Posterior vena cava (tissue), 2 donors: ENCODE measurements around the gene HIVEP3. TPM values are rescaled to one million over a fixed set of nuclear protein-coding genes. Genes with fewer than 3 reads are reported as not detected.
A peak's percentile ranks its signal among the peaks of the same experiment; 100 is the strongest.

ENCODE experiments used
- DNase-seq: peaks from one replicate; pipeline ENCODE4 v3.0.0-alpha.2; 2020; ENCODE audit warnings: low spot score
- intact Hi-C, 2 donors: fragments of 100-400 bp; cut with DNase I; formaldehyde crosslinking; loops; one replicate each; pipeline versions ENCODE4 v1.14.1 to v1.14.2; 2022 to 2023
- total RNA-seq, 2 donors: library from RNA; stranded (reverse); fragmentation: NEBNext Ultra II Directional; extraction: Animal tissue kit (Norgen Biotek cat#: 25700); gene quantifications; one replicate each; pipeline ENCODE4 v1.2.1, GENCODE V29; 2021
- donor health status: DM: yes; HTN: yes; CAD: no.
- donor health status: DM: yes; HTN: yes; CAD: no.

HIVEP3 gene
- total RNA-seq, 2 donors from 2014 or later: 4.1 to 5.5 TPM

- intact Hi-C loops: no loop called here
- DNase-seq: no peak
Measured at GRCh38 chr1:41519667-41520066, 399.1 kb downstream of the HIVEP3 start.

GRCh38 chr1:41518471-41518870, 400.3 kb downstream of the HIVEP3 start:
- no peak for DNase-seq
- intact Hi-C loops: no loop called here

GRCh38 chr1:41517062-41517438, 401.7 kb downstream of the HIVEP3 start:
- intact Hi-C loops: no loop called here
- DNase-seq: no peak

- intact Hi-C loops: no loop called here
- DNase-seq: peak; percentile 97
Measured at GRCh38 chr1:41516168-41517061, 402.3 kb downstream of the HIVEP3 start.

GRCh38 chr1:41515778-41516167, 402.9 kb downstream of the HIVEP3 start:
- intact Hi-C loops: no loop called here
- no peak for DNase-seq

GRCh38 chr1:41515131-41515678, 403.5 kb downstream of the HIVEP3 start:
- intact Hi-C loops: no loop called here
- DNase-seq: no peak

- intact Hi-C loops: no loop called here
Measured at GRCh38 chr1:41514381-41514780, 404.3 kb downstream of the HIVEP3 start.

GRCh38 chr1:41513383-41513735, 405.4 kb downstream of the HIVEP3 start:
- intact Hi-C loops: no loop called here

More at GRCh38 chr1:41514381-41514780, 404.3 kb downstream of the HIVEP3 start:
- DNase-seq: no peak

GRCh38 chr1:41512701-41513382, 405.9 kb downstream of the HIVEP3 start:
- DNase-seq: no peak
- intact Hi-C loops: no loop called here

More at GRCh38 chr1:41513383-41513735, 405.4 kb downstream of the HIVEP3 start:
- no peak for DNase-seq

GRCh38 chr1:41511239-41511540, 407.5 kb downstream of the HIVEP3 start:
- no peak for DNase-seq
- intact Hi-C loops: no loop called here

GRCh38 chr1:41510531-41511238, 408.0 kb downstream of the HIVEP3 start:
- no peak for DNase-seq
- intact Hi-C loops: no loop called here

- intact Hi-C loops: no loop called here
Measured at GRCh38 chr1:41509270-41509671, 409.5 kb downstream of the HIVEP3 start.

GRCh38 chr1:41508290-41508689, 410.4 kb downstream of the HIVEP3 start:
- DNase-seq: no peak
- intact Hi-C loops: no loop called here

More at GRCh38 chr1:41509270-41509671, 409.5 kb downstream of the HIVEP3 start:
- DNase-seq: no peak

GRCh38 chr1:41507836-41508235, 410.9 kb downstream of the HIVEP3 start:
- no peak for DNase-seq
- intact Hi-C loops: loop anchor here in 1 of 2 donors (1.0 kb wide), 1 partner anchor 21 kb away; no protein-coding TSS in a partner anchor

GRCh38 chr1:41507110-41507720, 411.5 kb downstream of the HIVEP3 start:
- no peak for DNase-seq
- intact Hi-C loops: loop anchor here in 1 of 2 donors (1.0 kb wide), 1 partner anchor 20 kb away; no protein-coding TSS in a partner anchor

GRCh38 chr1:41504114-41505035, 414.3 kb downstream of the HIVEP3 start:
- no peak for DNase-seq
- intact Hi-C loops: no loop called here

- no peak for DNase-seq
- intact Hi-C loops: no loop called here
Measured at GRCh38 chr1:41503538-41504113, 415.1 kb downstream of the HIVEP3 start.

- DNase-seq: no peak
- intact Hi-C loops: no loop called here
Measured at GRCh38 chr1:41502912-41503311, 415.8 kb downstream of the HIVEP3 start.
